ENCODE data around the gene DHRS1.

DHRS1 gene

DNA sequence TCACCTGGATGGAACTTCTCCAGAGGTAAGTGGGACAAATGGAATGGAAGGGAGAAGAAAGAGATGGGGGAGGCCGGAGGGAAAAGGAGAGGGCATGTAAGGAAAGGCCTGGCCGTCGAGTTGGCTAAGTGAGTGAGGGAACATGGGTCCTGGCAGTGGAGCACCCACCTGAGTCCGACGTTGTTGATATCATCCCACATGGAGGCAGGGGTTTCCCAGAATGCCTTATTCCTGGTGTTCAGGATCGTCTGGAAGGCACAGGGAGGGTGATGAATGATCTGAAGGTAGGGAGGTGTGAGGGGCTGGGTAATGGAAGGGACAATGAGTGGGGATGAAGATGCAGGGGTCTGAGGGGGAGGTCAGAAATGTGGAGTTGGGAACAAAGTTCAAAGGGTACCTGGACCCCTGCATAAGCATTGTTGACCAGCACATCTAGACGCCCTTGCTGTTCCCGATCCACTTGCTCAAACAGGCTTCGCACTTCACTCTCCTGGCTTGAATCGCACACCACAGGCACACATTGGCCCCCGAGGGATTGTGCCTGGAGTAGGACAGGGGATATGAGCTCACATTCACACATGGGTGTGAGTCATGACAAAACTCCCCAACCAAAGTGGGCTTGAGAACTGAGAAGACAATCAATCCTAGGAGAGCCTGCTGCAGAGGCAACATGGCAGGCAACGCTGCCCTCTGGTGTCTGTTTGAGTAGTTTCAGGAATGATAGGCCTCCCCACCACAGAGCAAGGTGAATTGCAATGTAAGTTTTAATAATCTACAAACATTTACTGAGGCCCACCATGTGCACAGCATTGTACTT is 3.0 kb downstream of the DHRS1 start:
- ATAC-seq (ENCODE audit: insufficient read depth, low read depth), result peak; percentile 80
- peaks cover 43% of the 10 kb centered on the region for H3K4me1 ChIP-seq (ENCODE audit: insufficient read depth, low read length)

DNA sequence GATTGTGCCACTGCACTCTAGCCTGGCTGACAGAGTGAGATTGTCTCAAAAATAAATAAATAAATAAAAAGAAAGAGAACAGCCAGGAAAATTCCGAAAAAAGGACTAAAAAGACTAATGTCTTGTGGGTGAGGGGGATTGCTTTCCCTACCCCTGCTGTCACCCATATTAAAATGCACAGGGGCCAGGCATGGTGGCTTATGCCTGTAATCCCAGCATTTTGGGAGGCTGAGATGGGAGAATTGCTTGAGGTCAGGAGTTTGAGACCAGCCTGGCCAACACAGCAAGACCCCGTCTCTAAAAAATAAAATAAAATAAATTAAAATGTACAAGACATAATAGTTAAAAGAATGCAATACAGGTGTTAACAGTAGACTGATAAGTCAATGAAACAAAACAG is 6.1 kb downstream of the DHRS1 start:
- H4K20me1 ChIP-seq (ENCODE audit: insufficient read depth, low read length), result no peaks in the 10 kb centered on the region
- no peak overlapping the region for H3K27ac ChIP-seq (ENCODE audit: low read length)
- no peak for TF ChIP-seq EZH2 (IDR thresholded peaks at IDR 0.05; ENCODE audit: borderline replicate concordance, low read depth, low read length, severe bottlenecking)
- TF ChIP-seq, protein P1, sequence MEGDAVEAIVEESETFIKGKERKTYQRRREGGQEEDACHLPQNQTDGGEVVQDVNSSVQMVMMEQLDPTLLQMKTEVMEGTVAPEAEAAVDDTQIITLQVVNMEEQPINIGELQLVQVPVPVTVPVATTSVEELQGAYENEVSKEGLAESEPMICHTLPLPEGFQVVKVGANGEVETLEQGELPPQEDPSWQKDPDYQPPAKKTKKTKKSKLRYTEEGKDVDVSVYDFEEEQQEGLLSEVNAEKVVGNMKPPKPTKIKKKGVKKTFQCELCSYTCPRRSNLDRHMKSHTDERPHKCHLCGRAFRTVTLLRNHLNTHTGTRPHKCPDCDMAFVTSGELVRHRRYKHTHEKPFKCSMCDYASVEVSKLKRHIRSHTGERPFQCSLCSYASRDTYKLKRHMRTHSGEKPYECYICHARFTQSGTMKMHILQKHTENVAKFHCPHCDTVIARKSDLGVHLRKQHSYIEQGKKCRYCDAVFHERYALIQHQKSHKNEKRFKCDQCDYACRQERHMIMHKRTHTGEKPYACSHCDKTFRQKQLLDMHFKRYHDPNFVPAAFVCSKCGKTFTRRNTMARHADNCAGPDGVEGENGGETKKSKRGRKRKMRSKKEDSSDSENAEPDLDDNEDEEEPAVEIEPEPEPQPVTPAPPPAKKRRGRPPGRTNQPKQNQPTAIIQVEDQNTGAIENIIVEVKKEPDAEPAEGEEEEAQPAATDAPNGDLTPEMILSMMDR (IDR thresholded peaks at IDR 0.05; ENCODE audit: borderline replicate concordance, extremely low read depth, low read length, poor library complexity, severe bottlenecking), result no peak
- no peak for DNase-seq
- no peaks in the 10 kb centered on the region for H3K27me3 ChIP-seq (ENCODE audit: insufficient read depth, low read length, poor library complexity)
- no peak overlapping the region for H2AFZ ChIP-seq (ENCODE audit: low read depth, low read length)
- H3K4me3 ChIP-seq (ENCODE audit: low read depth in 1 of 2, low read length in 2 of 2), result no peak overlapping the region
- H3K9ac ChIP-seq (ENCODE audit: low read depth, low read length), result no peak overlapping the region
- H3K4me1 ChIP-seq (ENCODE audit: insufficient read depth, low read length), result peaks cover 19% of the 10 kb centered on the region
- no peak overlapping the region for H3K4me2 ChIP-seq (ENCODE audit: insufficient read depth, low read length)
- H3K9me3 ChIP-seq (ENCODE audit: insufficient read depth, low read length, severe bottlenecking), result no peaks in the 10 kb centered on the region
- peaks cover 40% of the 10 kb centered on the region for H3K36me3 ChIP-seq (ENCODE audit: insufficient read depth, low read length)
- no peaks in the 10 kb centered on the region for H3K79me2 ChIP-seq (ENCODE audit: insufficient read depth, low read length)
- no peak for ATAC-seq (ENCODE audit: insufficient read depth, low read depth)

More for the DNA sequence above, 3.0 kb downstream of the DHRS1 start:
- Histone ChIP-seq H4K20me1 (ENCODE audit: insufficient read depth, low read length) (peaks cover 5% of the 10 kb centered on the region; the same call in 1 of the 2 replicates), H3K4me2 (ENCODE audit: insufficient read depth, low read length) (0 out of 2 replicates have a peak overlapping the region, but pooled peaks have one; percentile 7), H3K9me3 (ENCODE audit: insufficient read depth, low read length, severe bottlenecking) (no peaks in the 10 kb centered on the region), H3K9ac (ENCODE audit: low read depth, low read length) (no peak overlapping the region), H3K27me3 (ENCODE audit: insufficient read depth, low read length, poor library complexity) (no peaks in the 10 kb centered on the region), H3K27ac (ENCODE audit: low read length) (no peak overlapping the region), H3K79me2 (ENCODE audit: insufficient read depth, low read length) (peaks cover 25% of the 10 kb centered on the region), H3K36me3 (ENCODE audit: insufficient read depth, low read length) (peaks cover 29% of the 10 kb centered on the region), H2AFZ (ENCODE audit: low read depth, low read length) (no peak overlapping the region; the same call in 1 of the 2 replicates), H3K4me3 (ENCODE audit: low read depth in 1 of 2, low read length in 2 of 2) (no peak overlapping the region)
- DNase-seq, result peak; percentile 71
- TF ChIP-seq, protein P1 (IDR thresholded peaks at IDR 0.05; ENCODE audit: borderline replicate concordance, extremely low read depth, low read length, poor library complexity, severe bottlenecking), result peak; percentile 89
- TF ChIP-seq EZH2 (IDR thresholded peaks at IDR 0.05; ENCODE audit: borderline replicate concordance, low read depth, low read length, severe bottlenecking), result no peak

DNA sequence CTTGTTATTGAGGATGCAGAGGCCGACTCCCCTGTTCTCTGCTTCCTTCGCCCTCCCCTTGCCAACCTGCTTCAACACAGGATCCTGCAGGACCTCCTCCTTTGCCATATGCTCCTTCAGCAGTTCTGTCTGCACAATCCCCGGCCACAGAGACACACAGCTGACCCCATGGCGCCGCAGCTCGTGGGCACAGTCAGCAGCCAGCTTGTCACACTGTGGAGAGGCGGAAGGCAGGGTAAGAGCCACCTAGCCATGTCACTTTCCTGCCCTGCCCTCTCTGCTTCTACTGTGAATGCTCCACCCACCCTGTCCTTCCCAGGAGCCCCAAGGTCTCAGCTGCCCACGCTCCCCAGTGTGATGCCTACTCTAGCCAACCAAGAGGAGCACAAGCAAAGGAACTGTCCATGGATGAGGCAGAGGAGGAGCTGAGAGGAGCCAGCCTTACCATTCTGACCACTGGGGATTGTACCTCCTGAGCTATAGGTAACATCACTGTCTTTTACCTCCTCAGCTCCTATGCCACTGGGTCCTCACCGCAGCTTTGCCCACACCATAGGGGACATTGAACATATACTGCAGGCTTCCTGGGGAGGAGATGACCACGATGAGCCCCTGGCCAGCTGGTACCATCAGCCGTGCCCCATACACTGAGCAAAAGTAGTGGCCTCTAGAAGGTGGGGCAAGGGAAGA is 7.3 kb downstream of the DHRS1 start:
- ATAC-seq (ENCODE audit: insufficient read depth, low read depth) (no peak), DNase-seq (no peak)
- no peaks in the 10 kb centered on the region for H3K9me3 ChIP-seq (ENCODE audit: insufficient read depth, low read length, severe bottlenecking)
- H3K4me2 ChIP-seq (ENCODE audit: insufficient read depth, low read length), result no peak overlapping the region
- no peak overlapping the region for H3K9ac ChIP-seq (ENCODE audit: low read depth, low read length)
- no peak overlapping the region for H3K27ac ChIP-seq (ENCODE audit: low read length)
- H3K79me2 ChIP-seq (ENCODE audit: insufficient read depth, low read length), result no peaks in the 10 kb centered on the region
- peaks cover 40% of the 10 kb centered on the region for H3K36me3 ChIP-seq (ENCODE audit: insufficient read depth, low read length)
- H3K4me1 ChIP-seq (ENCODE audit: insufficient read depth, low read length), result peaks cover 9% of the 10 kb centered on the region; the same call in 1 of the 2 replicates
- no peak overlapping the region for H2AFZ ChIP-seq (ENCODE audit: low read depth, low read length)
- H3K27me3 ChIP-seq (ENCODE audit: insufficient read depth, low read length, poor library complexity), result no peaks in the 10 kb centered on the region
- H3K4me3 ChIP-seq (ENCODE audit: low read depth in 1 of 2, low read length in 2 of 2), result no peak overlapping the region
- TF ChIP-seq, protein P1 (IDR thresholded peaks at IDR 0.05; ENCODE audit: borderline replicate concordance, extremely low read depth, low read length, poor library complexity, severe bottlenecking), result no peak
- TF ChIP-seq EZH2 (IDR thresholded peaks at IDR 0.05; ENCODE audit: borderline replicate concordance, low read depth, low read length, severe bottlenecking), result no peak
- H4K20me1 ChIP-seq (ENCODE audit: insufficient read depth, low read length), result no peaks in the 10 kb centered on the region
